ENCODE data around the gene GIGYF2. TPM values are rescaled to one million over a fixed set of nuclear protein-coding genes. Genes with fewer than 3 reads are reported as not detected.

The GIGYF2 gene
- total RNA-seq, 1 experiment from 2014 or later: 34.5 TPM

DNA sequence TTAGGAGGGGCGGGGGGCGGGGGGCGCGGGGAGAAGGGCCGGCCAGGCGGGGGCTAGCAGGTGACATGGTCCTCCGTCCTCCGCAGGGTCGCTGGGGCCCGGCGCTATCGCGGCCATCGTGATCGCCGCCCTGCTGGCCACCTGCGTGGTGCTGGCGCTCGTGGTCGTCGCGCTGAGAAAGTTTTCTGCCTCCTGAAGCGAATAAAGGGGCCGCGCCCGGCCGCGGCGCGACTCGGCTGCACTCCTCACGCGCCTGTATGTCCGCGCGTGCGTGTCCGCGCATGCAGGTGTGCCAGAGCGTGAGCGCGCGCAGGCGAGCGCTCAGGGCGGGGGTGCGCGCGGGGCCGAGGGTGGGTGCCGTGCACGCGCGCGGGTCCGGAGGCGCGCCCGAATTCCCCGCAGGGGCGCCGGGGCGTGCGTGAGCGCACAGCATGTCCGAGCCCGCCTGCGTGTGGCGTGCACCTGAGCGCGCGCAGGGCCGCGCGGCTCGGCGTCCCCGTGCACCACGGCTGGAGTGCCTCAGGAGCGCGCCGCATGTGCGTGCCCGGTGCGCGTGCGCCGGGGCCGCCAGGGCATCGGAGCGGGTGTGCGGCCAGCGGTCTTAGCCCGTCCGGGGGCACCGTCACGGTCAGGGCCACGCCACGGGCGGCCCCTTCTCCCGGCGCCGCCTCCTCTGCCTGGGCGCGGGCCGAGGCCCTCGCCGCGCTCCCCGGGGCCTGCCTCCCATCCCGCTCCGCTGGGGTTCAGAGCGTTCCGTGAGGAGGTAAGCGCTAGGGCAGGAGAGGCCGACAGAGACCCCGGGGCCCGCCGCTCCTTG lies 179.2 kb downstream of the GIGYF2 start:
- H3K4me3 ChIP-seq (ENCODE audit: insufficient read depth, low read depth, low read length): peak overlapping the region; percentile 62
- DNase-seq: peak; percentile 91
- H3K36me3 ChIP-seq (replicated peaks; ENCODE audit: control insufficient read depth, insufficient read depth, low read length): no peaks in the 10 kb centered on the region
- peaks cover 25% of the 10 kb centered on the region for H3K27me3 ChIP-seq (ENCODE audit: control insufficient read depth, insufficient read depth, low read length)

DNA sequence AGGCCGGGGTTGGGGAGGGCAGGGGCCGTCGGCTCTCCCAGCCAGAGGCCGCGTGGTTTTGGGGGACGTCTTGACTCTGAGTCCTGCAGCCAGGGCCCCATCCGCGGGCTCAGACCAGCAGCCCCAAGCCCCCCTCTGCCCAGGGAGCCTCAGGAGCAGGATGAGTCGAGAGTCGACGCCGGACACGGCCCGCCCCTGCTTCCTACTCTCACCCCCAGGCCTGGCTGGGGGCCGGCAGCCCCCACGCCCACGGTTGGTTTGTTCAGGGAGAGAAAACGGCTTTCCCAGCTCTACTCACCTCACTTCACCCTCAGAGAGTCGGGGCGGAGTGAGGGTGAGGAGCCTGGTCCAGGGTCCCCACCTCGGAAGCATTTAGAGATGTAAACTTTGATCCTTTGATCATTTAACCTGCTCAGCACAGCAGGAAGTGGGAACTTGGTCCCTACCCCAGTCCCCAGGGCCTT lies 179.9 kb downstream of the GIGYF2 start:
- Histone ChIP-seq H3K36me3 (replicated peaks; ENCODE audit: control insufficient read depth, insufficient read depth, low read length) (no peaks in the 10 kb centered on the region), H3K4me3 (ENCODE audit: insufficient read depth, low read depth, low read length) (peak overlapping the region; percentile 62), H3K27me3 (ENCODE audit: control insufficient read depth, insufficient read depth, low read length) (peaks cover 25% of the 10 kb centered on the region)
- DNase-seq: no peak

DNA sequence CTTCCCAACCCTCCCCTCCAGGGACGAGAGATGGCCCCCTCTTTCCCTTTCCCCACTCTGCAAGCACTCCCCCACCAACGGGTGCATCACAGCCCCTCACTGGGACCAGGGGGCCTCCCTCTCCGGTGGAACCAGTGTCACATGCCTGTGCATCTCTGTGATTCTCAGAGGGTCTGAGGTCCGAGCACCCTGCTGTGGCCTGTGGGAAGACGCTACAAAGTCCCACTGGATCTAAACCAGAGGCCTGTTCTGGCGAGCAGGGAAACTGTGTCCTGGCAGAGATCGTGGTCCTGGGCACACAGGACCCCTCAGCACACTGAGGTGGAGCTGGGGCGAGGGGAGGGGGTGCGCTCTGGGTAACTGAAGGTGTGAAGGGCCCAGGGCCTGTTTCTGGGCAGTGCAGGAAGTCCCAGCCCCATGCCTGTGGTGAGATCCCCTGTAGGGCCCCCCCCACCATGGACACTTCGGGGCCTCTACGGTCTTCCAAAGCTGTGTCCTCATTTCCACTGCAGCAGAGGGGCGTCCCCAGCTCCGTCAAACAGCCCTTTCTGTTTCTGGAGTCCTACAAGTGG lies 180.9 kb downstream of the GIGYF2 start:
- Histone ChIP-seq H3K36me3 (replicated peaks; ENCODE audit: control insufficient read depth, insufficient read depth, low read length) (no peaks in the 10 kb centered on the region), H3K4me3 (ENCODE audit: insufficient read depth, low read depth, low read length) (no peak overlapping the region), H3K27me3 (ENCODE audit: control insufficient read depth, insufficient read depth, low read length) (peaks cover 25% of the 10 kb centered on the region)
- DNase-seq: peak; percentile 41

DNA sequence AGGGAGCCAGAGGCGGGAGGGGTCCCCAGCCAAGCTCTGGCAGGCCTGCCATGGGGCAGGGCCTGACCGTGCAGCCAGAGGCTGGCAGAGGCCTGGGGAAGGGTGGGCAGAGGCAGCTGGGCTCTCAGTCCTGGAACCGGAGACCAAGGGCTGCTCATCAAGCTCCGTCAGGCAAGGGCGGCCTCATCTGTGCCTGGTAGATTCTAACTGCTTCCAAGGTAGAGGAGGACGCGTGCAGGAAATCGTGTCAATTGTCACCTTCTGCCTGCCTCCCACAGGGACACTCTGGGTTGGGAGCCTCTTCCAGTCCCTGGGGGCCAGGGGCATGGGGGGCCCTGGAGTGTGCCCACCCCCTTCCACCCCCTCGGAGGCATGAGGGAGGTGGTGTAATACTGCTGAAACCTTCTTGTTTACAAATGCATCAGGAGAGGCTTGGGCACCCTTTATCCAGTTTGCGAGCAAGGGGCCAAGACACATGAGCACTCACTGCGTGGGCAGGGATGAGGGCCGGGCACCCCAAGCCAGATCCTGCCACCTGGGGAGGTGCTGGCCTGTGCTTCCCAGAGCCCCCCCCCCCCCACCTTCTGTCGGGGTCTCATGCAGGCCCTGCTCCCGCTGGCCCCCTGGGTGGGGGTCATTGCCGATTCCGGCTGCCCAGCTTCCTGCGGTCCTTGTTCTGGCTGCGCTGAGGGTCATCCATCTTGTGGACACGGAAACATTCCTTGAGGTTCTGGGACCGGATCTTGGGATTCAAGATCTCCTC lies 181.9 kb downstream of the GIGYF2 start:
- peaks cover 25% of the 10 kb centered on the region for H3K27me3 ChIP-seq (ENCODE audit: control insufficient read depth, insufficient read depth, low read length)
- DNase-seq: peak; percentile 39
- H3K4me3 ChIP-seq (ENCODE audit: insufficient read depth, low read depth, low read length): no peak overlapping the region
- H3K36me3 ChIP-seq (replicated peaks; ENCODE audit: control insufficient read depth, insufficient read depth, low read length): no peaks in the 10 kb centered on the region

DNA sequence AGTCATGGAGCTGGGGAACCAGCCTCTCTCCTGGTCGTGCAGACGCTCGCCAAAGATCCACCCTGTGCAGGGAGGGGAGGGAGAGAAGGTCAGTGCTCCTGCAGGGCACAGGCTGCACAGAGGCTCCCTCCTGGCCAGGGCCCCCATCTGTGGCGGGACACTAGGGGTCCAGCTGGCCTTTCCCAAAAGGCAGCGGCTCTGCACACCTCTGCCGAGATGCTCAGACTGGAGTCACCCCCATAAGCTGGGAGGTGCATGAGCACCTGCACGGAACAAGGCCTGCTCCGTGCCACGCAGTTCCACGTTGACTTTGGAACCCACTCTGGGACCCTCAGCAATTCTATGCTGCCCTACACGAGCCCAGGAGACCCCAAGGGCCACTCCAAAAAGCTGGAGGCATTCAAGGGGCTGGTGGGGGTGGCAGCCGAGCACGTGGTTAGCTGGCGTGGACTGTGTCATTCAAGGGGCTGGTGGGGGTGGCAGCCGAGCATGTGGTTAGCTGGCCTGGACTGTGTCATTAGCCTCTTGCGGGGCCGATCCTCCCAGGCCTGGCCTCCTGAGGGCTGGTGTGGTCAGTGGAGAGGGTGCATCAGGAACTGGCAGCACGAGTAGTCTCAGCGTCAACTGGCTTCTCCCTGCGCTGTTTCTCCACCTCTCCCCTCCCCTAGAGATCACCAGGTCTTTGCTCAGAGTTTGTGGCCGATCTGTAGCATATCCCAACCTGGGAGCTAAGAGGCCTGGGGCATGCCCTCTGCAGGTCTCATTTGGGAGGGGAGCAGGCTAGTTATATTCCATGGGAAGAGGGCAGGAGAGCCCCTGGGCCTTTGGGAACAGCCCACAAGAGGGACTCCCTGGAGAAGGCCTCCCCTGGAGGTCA lies 182.7 kb downstream of the GIGYF2 start:
- DNase-seq: peak; percentile 50
- Histone ChIP-seq H3K4me3 (ENCODE audit: insufficient read depth, low read depth, low read length) (no peak overlapping the region), H3K27me3 (ENCODE audit: control insufficient read depth, insufficient read depth, low read length) (peaks cover 25% of the 10 kb centered on the region), H3K36me3 (replicated peaks; ENCODE audit: control insufficient read depth, insufficient read depth, low read length) (no peaks in the 10 kb centered on the region)

DNA sequence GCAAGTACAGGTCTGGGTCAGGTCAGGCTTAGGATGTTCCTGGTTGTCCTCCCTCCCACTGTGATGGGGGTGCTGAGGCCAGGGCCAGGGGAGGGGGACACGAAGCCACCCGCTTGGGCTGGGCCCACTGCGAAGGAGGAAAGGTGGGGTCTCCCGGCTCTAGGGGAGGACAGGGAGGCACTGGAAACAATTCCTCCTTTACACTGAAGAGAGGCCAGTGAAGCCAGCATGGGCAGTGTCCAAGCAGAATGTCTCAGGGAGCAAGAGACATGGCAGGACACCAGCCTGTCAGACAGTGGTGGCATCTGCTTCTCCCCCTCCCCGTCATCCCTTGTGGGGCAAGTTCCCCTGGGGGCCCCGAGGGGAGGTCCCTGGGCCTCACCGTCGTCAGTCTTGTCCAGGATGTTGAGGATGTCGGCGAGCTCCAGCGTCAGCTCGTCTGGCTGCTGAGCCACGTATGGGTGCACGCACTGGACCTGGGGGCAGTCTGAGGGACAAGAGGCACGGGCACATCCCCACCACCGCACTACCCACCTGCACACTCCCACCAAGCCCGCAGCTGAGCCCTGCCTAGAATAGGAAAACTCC lies 183.7 kb downstream of the GIGYF2 start:
- H3K36me3 ChIP-seq (replicated peaks; ENCODE audit: control insufficient read depth, insufficient read depth, low read length): no peaks in the 10 kb centered on the region
- DNase-seq: peak; percentile 42
- H3K27me3 ChIP-seq (ENCODE audit: control insufficient read depth, insufficient read depth, low read length): peaks cover 20% of the 10 kb centered on the region
- no peak overlapping the region for H3K4me3 ChIP-seq (ENCODE audit: insufficient read depth, low read depth, low read length)

DNA sequence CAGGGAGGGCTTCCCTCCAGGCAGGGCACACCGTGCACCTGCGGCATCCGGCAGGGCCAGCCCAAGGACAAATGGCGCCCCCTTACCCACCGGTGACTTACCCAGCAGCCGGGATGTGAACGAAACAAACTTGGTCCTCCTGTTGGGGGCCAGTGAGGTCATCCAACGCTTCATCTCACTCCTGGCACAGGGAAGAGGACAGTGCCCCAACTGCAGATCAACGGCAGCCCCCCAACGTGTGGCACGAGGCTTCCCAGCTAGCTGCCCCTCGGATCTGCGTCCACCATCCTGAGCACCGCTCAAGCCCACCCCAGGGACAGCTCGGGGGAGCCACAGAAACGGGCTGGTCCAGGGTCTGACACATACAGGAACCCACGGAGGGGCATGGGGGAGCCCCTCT lies 185.0 kb downstream of the GIGYF2 start:
- peak; percentile 40 for DNase-seq
- H3K27me3 ChIP-seq (ENCODE audit: control insufficient read depth, insufficient read depth, low read length): peaks cover 9% of the 10 kb centered on the region
- H3K4me3 ChIP-seq (ENCODE audit: insufficient read depth, low read depth, low read length): no peak overlapping the region

DNA sequence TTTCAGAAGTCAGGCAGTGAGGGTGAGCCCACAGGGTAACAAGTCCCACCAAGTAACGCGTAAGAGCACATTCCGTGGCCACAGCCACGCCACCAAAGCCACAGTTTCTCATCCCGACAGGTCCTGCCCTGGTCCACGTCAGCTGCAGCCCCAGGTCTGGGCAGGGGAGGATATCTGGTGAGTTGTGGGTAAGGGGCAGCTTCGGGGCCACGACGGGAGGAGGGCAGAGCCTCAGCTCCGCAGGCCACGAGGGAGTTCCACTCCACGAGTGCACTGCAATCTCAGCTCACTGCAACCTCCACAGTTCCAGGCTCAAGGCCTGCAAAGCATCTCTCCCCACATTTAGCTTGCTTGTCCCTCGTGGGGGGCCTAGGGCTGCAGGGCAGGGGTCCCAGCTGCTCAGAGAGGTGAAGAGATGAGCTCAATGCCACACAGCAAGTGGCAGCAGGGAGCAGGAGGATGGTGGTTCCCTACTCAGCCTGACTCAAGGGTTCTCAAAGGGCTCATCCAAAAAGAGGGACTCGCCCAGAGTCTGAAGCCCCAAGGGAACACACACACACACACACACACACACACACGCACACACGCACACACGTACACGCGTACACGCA lies 185.5 kb downstream of the GIGYF2 start:
- no peak for DNase-seq
- Histone ChIP-seq H3K4me3 (ENCODE audit: insufficient read depth, low read depth, low read length) (no peak overlapping the region), H3K36me3 (replicated peaks; ENCODE audit: control insufficient read depth, insufficient read depth, low read length) (no peaks in the 10 kb centered on the region), H3K27me3 (ENCODE audit: control insufficient read depth, insufficient read depth, low read length) (peaks cover 3% of the 10 kb centered on the region)

More for the DNA sequence above, 185.0 kb downstream of the GIGYF2 start:
- no peaks in the 10 kb centered on the region for H3K36me3 ChIP-seq (replicated peaks; ENCODE audit: control insufficient read depth, insufficient read depth, low read length)

DNA sequence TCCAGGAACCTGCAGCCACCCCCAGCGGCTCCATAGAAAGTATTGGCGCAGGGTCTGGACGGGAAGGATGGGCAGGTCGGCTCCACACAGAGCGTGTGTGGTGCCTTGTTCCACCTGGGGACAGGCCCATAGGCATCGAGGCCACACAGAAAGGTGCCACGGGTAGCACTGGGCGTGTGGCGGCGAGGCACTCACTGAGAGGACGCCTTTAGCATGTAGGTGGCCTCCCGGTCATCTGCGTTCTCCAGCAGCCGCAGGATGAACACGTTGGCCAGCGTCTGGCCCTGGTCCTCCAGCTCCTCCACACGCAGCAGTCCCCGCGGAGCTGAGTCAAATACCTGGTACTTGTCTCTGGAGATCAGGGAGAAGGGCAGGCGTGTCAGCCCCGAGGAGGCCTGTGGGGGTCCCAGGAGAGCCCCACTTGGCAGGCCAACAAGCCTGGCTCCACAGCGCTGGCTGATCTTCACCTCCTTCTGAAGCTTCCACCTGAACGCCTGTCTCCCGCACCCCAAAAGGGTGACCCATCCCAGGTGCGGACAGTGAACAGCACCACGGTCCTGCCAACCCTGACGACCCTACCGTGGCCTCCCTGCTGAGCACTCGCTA lies 186.1 kb downstream of the GIGYF2 start:
- no peaks in the 10 kb centered on the region for H3K27me3 ChIP-seq (ENCODE audit: control insufficient read depth, insufficient read depth, low read length)
- no peaks in the 10 kb centered on the region for H3K36me3 ChIP-seq (replicated peaks; ENCODE audit: control insufficient read depth, insufficient read depth, low read length)
- H3K4me3 ChIP-seq (ENCODE audit: insufficient read depth, low read depth, low read length): no peak overlapping the region
- peak; percentile 39 for DNase-seq

DNA sequence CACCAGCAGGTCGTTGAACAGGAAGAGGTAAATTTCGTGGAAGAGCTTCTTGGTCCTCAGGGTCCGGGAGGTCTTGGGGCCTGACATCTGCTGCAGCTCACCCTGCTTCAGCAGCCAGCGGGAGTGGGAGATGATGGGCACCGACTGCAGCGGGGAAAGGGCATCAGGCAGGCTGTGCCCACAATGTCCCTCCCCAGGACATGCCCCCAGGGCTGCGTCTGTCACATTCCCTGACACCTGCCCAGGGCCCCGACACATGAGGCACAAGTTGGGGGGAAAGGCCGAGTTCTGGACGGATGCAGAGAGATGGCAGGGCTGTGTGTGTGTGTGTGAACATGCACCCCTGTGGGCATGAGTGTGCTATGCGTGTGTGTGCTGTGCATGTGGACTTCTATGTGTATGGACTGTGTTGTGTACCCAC lies 186.9 kb downstream of the GIGYF2 start:
- DNase-seq: no peak
- no peaks in the 10 kb centered on the region for H3K36me3 ChIP-seq (replicated peaks; ENCODE audit: control insufficient read depth, insufficient read depth, low read length)
- H3K4me3 ChIP-seq (ENCODE audit: insufficient read depth, low read depth, low read length): no peak overlapping the region
- H3K27me3 ChIP-seq (ENCODE audit: control insufficient read depth, insufficient read depth, low read length): no peaks in the 10 kb centered on the region

DNA sequence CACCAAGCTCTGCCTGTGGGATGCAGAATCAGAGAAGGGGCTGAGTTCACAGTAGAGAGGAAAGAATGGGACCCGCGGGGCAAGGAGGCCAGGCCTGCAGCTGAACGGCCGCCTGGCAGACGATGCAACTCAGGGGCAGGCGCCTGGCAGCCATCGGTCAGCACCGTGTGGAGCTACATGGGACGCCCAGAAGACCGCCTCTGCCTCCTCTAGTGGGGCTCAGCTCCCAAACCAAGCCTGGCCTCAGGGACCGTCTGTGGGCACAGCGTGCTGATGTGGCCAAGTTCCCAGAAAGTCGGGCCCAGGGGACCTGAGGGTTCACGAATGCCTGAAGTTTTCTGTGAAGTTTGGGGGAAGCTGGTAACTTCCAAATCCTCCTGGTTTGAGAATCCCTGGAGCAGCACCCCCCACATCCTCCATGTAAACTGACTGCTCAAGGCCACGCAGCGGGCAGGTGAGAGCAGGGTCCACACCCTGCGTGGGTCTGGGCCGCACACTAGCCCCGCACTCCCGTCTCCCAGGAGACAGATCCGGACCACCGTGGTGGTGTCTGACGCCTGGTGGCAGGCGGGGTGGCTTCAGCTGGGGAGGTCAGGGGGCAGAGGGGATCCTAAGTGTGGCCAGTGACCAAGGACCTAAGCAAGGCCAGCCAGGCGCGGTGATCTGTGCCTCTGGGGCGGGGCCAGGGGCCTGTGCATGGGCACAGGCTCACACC lies 187.6 kb downstream of the GIGYF2 start:
- no peak overlapping the region for H3K4me3 ChIP-seq (ENCODE audit: insufficient read depth, low read depth, low read length)
- DNase-seq: peak; percentile 45
- H3K27me3 ChIP-seq (ENCODE audit: control insufficient read depth, insufficient read depth, low read length): no peaks in the 10 kb centered on the region
- no peaks in the 10 kb centered on the region for H3K36me3 ChIP-seq (replicated peaks; ENCODE audit: control insufficient read depth, insufficient read depth, low read length)

DNA sequence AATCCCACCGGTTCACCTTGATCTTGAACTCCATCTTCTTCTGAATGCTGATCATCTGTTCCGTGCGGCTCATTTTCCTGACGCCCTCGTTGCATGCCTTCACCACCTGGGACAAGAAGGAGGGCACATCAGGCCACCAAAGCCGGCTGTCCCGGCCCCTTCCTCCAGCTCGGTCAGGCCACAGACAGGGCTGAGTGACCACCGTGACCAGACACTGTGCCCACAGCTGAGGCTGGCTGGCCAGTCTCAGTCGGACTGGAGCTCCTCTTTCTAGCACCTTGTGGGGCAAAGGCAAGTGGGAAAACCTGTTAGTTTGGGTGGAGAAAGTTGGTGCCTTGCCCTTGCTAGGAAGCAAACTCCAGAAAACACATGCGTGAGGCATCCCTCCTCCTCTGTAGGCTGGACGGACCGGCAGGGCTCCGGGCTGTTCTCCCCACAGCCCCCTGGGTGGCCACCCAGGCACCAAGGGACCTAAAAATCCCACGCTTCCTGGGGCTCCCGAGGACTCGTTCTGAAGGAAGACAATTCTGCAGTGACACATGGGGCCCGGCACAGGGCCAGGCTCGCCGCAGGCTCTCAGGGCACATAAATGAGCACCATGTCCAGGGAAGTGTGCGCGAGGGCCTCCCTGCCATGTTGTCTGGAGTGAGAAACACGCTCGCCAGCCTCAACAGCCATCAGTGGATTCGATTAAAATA lies 188.3 kb downstream of the GIGYF2 start:
- Histone ChIP-seq H3K27me3 (ENCODE audit: control insufficient read depth, insufficient read depth, low read length) (no peaks in the 10 kb centered on the region), H3K4me3 (ENCODE audit: insufficient read depth, low read depth, low read length) (no peak overlapping the region), H3K36me3 (replicated peaks; ENCODE audit: control insufficient read depth, insufficient read depth, low read length) (no peaks in the 10 kb centered on the region)
- peak; percentile 33 for DNase-seq

Measured in H7 (cell line).